ENCODE data around the gene NOTCH1. TPM values are rescaled to one million over a fixed set of nuclear protein-coding genes. Genes with fewer than 3 reads are reported as not detected.
A peak's percentile ranks its signal among the peaks of the same experiment; 100 is the strongest.

Gene NOTCH1
- total RNA-seq, 4 donors from 2014 or later = 19.6 to 35.4 (median 23.2) TPM

DNA sequence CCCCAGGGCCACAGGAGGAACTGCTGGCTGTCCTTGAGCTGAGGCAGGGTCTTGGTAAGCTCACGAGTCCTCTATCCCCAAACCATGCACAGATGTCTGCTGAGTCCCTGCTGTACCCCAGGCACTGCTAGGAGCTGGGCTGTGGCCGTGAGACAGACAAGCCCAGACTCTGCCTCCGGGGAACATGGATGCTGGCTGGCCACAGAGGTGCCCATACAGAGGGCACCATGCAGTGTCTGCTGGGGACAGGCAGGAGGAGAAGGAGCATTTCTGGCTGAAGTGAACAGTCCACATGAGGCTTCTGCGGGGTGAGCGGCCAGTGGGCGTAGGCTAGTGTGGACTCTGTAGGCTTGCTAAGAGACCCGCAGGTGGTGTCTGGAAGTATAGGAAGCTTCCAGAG lies 58.2 kb downstream of the NOTCH1 start:
- H3K27ac ChIP-seq = no peak overlapping the region
- TF ChIP-seq, protein P1, sequence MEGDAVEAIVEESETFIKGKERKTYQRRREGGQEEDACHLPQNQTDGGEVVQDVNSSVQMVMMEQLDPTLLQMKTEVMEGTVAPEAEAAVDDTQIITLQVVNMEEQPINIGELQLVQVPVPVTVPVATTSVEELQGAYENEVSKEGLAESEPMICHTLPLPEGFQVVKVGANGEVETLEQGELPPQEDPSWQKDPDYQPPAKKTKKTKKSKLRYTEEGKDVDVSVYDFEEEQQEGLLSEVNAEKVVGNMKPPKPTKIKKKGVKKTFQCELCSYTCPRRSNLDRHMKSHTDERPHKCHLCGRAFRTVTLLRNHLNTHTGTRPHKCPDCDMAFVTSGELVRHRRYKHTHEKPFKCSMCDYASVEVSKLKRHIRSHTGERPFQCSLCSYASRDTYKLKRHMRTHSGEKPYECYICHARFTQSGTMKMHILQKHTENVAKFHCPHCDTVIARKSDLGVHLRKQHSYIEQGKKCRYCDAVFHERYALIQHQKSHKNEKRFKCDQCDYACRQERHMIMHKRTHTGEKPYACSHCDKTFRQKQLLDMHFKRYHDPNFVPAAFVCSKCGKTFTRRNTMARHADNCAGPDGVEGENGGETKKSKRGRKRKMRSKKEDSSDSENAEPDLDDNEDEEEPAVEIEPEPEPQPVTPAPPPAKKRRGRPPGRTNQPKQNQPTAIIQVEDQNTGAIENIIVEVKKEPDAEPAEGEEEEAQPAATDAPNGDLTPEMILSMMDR (IDR thresholded peaks at IDR 0.05) = no peak
- TF ChIP-seq POLR2A (IDR thresholded peaks at IDR 0.05) = no peak
- 81 to 96% methylated on average over 6 to 7 of the region's 7 CpGs for WGBS, 2 donors
- no peak overlapping the region for H3K4me3 ChIP-seq (replicated peaks in 1 of 3)
- no peaks in the 10 kb centered on the region for H3K9me3 ChIP-seq
- intact Hi-C loops (cut with DNase I) = loop anchor here (2.0 kb wide), 1 partner anchor 143 kb away; no protein-coding TSS in a partner anchor
- no peaks in the 10 kb centered on the region for H3K36me3 ChIP-seq
- H3K4me1 ChIP-seq = peaks cover 10 to 16% of the 10 kb centered on the region in 2 donors
- H3K27me3 ChIP-seq = no peaks in the 10 kb centered on the region
- no peak for DNase-seq

DNA sequence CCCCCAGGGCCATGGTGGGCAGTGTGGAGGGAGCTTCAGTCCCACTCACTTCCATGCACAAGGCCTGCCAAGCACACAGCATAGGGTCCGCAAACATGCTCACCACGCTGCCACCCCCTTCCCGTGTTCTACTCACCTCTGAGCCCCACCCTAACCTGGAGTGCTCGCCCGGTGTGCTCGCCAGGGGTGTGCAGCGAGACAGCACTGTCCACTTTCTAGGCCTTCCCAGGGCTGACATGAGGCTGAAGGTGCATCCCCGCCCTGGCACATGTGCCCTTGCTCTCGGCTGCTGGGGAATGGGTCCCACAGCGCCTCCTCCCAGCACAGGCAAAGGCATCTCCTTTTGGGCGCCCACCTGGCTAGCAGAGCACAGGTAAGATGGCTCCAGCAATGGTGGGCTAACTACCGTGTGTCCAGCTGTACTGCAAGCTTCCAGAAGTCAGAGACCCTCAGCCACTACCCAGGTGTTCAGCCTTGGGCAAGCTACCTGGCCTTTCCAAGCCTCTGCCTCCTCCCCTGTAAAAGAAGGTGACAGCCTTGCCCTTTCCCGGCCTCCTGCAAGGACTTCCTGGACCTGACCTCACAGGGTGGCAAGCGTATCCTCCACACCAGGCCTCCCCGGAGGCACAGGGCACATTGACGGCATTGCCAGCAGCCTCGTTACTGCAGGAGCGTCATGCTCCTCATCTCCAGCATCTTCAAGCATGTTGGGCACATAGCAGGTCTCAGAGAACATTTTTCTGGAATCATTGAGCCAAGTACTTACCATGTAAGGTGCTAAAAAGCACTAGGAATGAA lies 58.8 kb downstream of the NOTCH1 start:
- Histone ChIP-seq H3K27me3 (no peaks in the 10 kb centered on the region), H3K4me1 (peaks cover 11 to 16% of the 10 kb centered on the region in 2 donors), H3K36me3 (no peaks in the 10 kb centered on the region), H3K9me3 (no peaks in the 10 kb centered on the region), H3K4me3 (replicated peaks in 1 of 3) (no peak overlapping the region), H3K27ac (no peak overlapping the region)
- DNase-seq = no peak
- whole genome bisulfite sequencing, 2 donors = 83 to 91% methylated on average over 14 to 16 of the region's 18 CpGs
- TF ChIP-seq POLR2A (IDR thresholded peaks at IDR 0.05) = no peak
- TF ChIP-seq, protein P1 (IDR thresholded peaks at IDR 0.05) = no peak
- intact Hi-C loops (cut with DNase I) = no loop called here

- intact Hi-C loops (cut with DNase I) = no loop called here
- H3K36me3 ChIP-seq = no peaks in the 10 kb centered on the region
These were observed 59.7 kb downstream of the NOTCH1 start for GRCh38 chr9:136486131-136486530.

DNA sequence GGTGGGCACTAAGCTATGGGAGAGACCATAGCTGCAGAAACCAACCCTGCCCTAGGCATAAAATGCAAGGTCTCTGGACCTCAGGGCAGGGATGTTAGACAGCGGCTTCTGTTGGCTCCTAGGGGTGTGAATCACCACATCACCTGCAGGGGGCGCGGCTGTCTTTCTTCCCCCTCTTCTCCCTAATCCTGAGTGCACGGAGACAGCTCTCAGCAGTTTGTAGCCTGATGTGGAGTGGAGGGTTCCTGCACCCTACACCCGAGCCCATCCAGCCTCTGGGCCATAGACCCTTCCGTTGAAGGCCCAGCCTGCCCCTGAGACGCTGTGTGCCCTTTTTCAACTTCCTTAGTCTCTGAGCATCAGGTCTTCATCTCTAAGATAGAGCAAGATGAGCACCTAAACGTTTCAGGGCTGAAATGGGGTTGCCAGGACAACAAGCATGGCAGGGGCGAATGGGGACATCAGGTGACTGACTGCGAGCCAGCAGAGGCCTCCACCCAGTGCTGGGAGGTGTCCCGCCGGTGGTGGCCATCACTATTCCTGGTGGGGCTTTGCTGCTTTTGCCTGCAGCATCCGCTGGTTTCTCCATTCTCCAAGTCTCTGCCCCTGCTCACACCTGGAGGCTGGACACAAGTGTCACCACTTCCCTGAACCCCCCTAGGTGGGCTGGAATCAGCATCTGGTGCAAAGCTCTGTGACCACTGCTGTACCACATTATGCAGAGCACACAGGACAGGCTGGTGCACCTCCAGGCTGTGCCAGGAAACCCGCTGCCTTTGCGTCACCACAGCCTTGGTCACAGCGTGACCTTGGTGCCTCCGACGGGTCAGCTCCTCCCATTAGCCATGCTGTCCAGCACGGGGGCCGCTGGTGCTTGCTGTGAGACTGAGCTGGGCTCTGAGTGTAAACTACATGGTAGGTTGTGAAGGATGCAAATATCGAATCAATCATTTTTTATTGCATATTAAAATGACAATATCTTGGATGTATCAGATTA lies 60.5 kb downstream of the NOTCH1 start:
- Histone ChIP-seq H3K9me3 (no peaks in the 10 kb centered on the region), H3K4me1 (peaks cover 19 to 24% of the 10 kb centered on the region in 2 donors), H3K36me3 (no peaks in the 10 kb centered on the region), H3K27me3 (no peaks in the 10 kb centered on the region), H3K27ac (no peak overlapping the region), H3K4me3 (replicated peaks in 1 of 3) (no peak overlapping the region)
- intact Hi-C loops (cut with DNase I) = no loop called here
- WGBS, 2 donors = 54 to 60% methylated on average over 16 to 21 of the region's 21 CpGs
- DNase-seq = peak; percentile 77 to 83
- no peak for TF ChIP-seq POLR2A (IDR thresholded peaks at IDR 0.05)
- TF ChIP-seq, protein P1 (IDR thresholded peaks at IDR 0.05) = peak; percentile 55 to 92 (median 82)

More at GRCh38 chr9:136486131-136486530, 59.7 kb downstream of the NOTCH1 start:
- WGBS, 2 donors = 92 to 94% methylated on average over 7 of the region's 7 CpGs
- Histone ChIP-seq H3K27ac (no peak overlapping the region), H3K9me3 (no peaks in the 10 kb centered on the region), H3K4me1 (peaks cover 19 to 24% of the 10 kb centered on the region in 2 donors), H3K4me3 (replicated peaks in 1 of 3) (no peak overlapping the region), H3K27me3 (no peaks in the 10 kb centered on the region)
- TF ChIP-seq, protein P1 (IDR thresholded peaks at IDR 0.05) = no peak
- no peak for DNase-seq

Measured in thyroid gland (tissue), 4 donors.